GM04503 (cell line): ENCODE results near the gene MARCOL.
"Not testable (repeated sequence)": the region's sequence is repeated elsewhere in the genome, so short reads cannot be mapped to it uniquely, and the experiment has no call there.

Experiments used
- DNase-seq: peaks from one replicate; pipeline ENCODE4 v3.0.0-alpha.2; 2012; ENCODE audit warnings: low read depth

MARCOL gene

GRCh38 chr5:148267962-148268361 is 29.6 kb downstream of the MARCOL start:
- no peak for DNase-seq

GRCh38 chr5:148268566-148268965 is 30.2 kb downstream of the MARCOL start, which contains the start of gene SPINK13:
SPINK13 (plus strand) TSS chr5:148268794; CDS start chr5:148270073, 1,279 bp downstream.
- peak; percentile 35 for DNase-seq

- not testable (repeated sequence) for DNase-seq
Observed at GRCh38 chr5:148275129-148275528, 36.8 kb downstream of the MARCOL start.

- not testable (repeated sequence) for DNase-seq
Observed at GRCh38 chr5:148280893-148281292, 42.6 kb downstream of the MARCOL start.

GRCh38 chr5:148281336-148281735 is 43.0 kb downstream of the MARCOL start:
- not testable (repeated sequence) for DNase-seq

- DNase-seq: no peak
Observed at GRCh38 chr5:148290271-148291195, 52.2 kb downstream of the MARCOL start.
